Smooth muscle cell (in vitro differentiated cells): Measurements from ENCODE around the gene ALG5. TPM values are rescaled to one million over a fixed set of nuclear protein-coding genes. Genes with fewer than 3 reads are reported as not detected.

Experiments
- DNase-seq: peaks from one replicate; lab custom pipeline; 2025; ENCODE audit not compliant: unreplicated experiment; lab: John Stamatoyannopoulos, UW
- H2AFZ ChIP-seq: fragments of 200-600 bp; sonication (generic); 2 replicates; pipeline ENCODE4 v1.6.0; 2016; ENCODE audit warnings: antibody characterized with exemption, low read depth, mild to moderate bottlenecking
- H3F3A ChIP-seq: fragments of 200-600 bp; sonication (generic); 2 replicates; pipeline ENCODE4 v1.6.0; 2017; ENCODE audit warnings: antibody characterized with exemption, low read depth
- H3K27ac ChIP-seq: fragments of 200-600 bp; sonication (generic); 2 replicates; pipeline ENCODE4 v1.5.1; 2016; ENCODE audit warnings: low read depth, mild to moderate bottlenecking
- H3K27me3 ChIP-seq: fragments of 200-600 bp; sonication (generic); 2 replicates; pipeline ENCODE4 v1.6.1; 2016; ENCODE audit warnings: low read depth, mild to moderate bottlenecking
- H3K36me3 ChIP-seq: fragments of 200-600 bp; sonication (generic); 2 replicates; pipeline ENCODE4 v1.5.1; 2016; ENCODE audit warnings: low read depth
- H3K4me1 ChIP-seq: fragments of 200-600 bp; sonication (generic); 2 replicates; pipeline ENCODE4 v1.5.1; 2016; ENCODE audit warnings: low read depth
- H3K4me2 ChIP-seq: fragments of 200-600 bp; sonication (generic); 2 replicates; pipeline ENCODE4 v1.6.0; 2016; ENCODE audit warnings: mild to moderate bottlenecking
- H3K4me3 ChIP-seq: fragments of 200-600 bp; sonication (generic); 2 replicates; pipeline ENCODE4 v1.5.1; 2016; ENCODE audit warnings: mild to moderate bottlenecking
- H3K79me2 ChIP-seq: fragments of 200-600 bp; sonication (generic); 2 replicates; pipeline ENCODE4 v1.6.0; 2016; ENCODE audit warnings: low read depth, mild to moderate bottlenecking
- H3K9ac ChIP-seq: fragments of 200-600 bp; sonication (generic); 2 replicates; pipeline ENCODE4 v1.6.0; 2016; ENCODE audit warnings: low read depth
- H3K9me3 ChIP-seq: fragments of 200-600 bp; sonication (generic); replicated peaks from 2 replicates; pipeline ENCODE4 v1.5.1; 2016; ENCODE audit warnings: low read depth
- H4K20me1 ChIP-seq: fragments of 200-600 bp; sonication (generic); 2 replicates; pipeline ENCODE4 v1.6.0; 2016; ENCODE audit warnings: low read depth
- CTCF ChIP-seq: fragments of 200-600 bp; sonication (generic); IDR thresholded peaks from 2 replicates; pipeline ENCODE4 v1.5.1; 2017; ENCODE audit warnings: borderline replicate concordance, mild to moderate bottlenecking, antibody characterized with exemption; ENCODE audit not compliant: insufficient read depth, poor library complexity, severe bottlenecking
- WGBS: methylation state at CpG from one replicate; pipeline ENCODE4 v1.1.7; 2016; ENCODE audit warnings: low lambda C conversion rate; 5-methylcytosine and 5-hydroxymethylcytosine counted together
- polyA plus RNA-seq: library from polyadenylated mRNA; unstranded; fragments of >200 nt; fragmentation: Nextera tagmentation; extraction: Ambion mirVana; gene quantifications from 2 replicates; pipeline ENCODE4 v1.2.1, GENCODE V29; 2016
- total RNA-seq: library from RNA; depleted of rRNA; stranded (reverse); fragments of >200 nt; gene quantifications from 2 replicates; pipeline ENCODE4 v1.2.3, GENCODE V29; 2014

ALG5 gene
- total and polyA plus RNA-seq, 2 experiments from 2014 or later, result 68.1 to 68.5 TPM

- peaks cover 11% of the 10 kb centered on the region for H3F3A ChIP-seq
- no peaks in the 10 kb centered on the region for H4K20me1 ChIP-seq
- 90% methylated on average over 6 of the region's 6 CpGs for WGBS
- H3K27me3 ChIP-seq, result no peaks in the 10 kb centered on the region
- H2AFZ ChIP-seq, result no peak overlapping the region
- DNase-seq, result no peak
- no peak for TF ChIP-seq CTCF
- peaks cover 65% of the 10 kb centered on the region for H3K79me2 ChIP-seq
- no peak overlapping the region for H3K4me3 ChIP-seq
- no peaks in the 10 kb centered on the region for H3K9me3 ChIP-seq
- no peak overlapping the region for H3K27ac ChIP-seq
- no peaks in the 10 kb centered on the region for H3K36me3 ChIP-seq
- H3K4me2 ChIP-seq, result no peak overlapping the region
- H3K9ac ChIP-seq, result no peak overlapping the region
- H3K4me1 ChIP-seq, result peaks cover 20% of the 10 kb centered on the region
These were observed 83.1 kb downstream of the ALG5 start for GRCh38 chr13:36915896-36916640.

GRCh38 chr13:36915106-36915505 is 84.0 kb downstream of the ALG5 start:
- no peak overlapping the region for H3K4me3 ChIP-seq
- peaks cover 75% of the 10 kb centered on the region for H3K79me2 ChIP-seq
- no peak overlapping the region for H3K4me2 ChIP-seq
- H3K27ac ChIP-seq, result no peak overlapping the region
- no peaks in the 10 kb centered on the region for H3K36me3 ChIP-seq
- H3K27me3 ChIP-seq, result no peaks in the 10 kb centered on the region
- H4K20me1 ChIP-seq, result peaks cover 3% of the 10 kb centered on the region
- H3F3A ChIP-seq, result peaks cover 4% of the 10 kb centered on the region
- no peak overlapping the region for H2AFZ ChIP-seq
- H3K9ac ChIP-seq, result no peak overlapping the region
- H3K9me3 ChIP-seq, result no peaks in the 10 kb centered on the region
- H3K4me1 ChIP-seq, result peaks cover 14% of the 10 kb centered on the region
- no peak for TF ChIP-seq CTCF
- 82% methylated on average over 5 of the region's 5 CpGs for WGBS
- DNase-seq, result no peak

GRCh38 chr13:36914648-36915047 is 84.5 kb downstream of the ALG5 start:
- H3K79me2 ChIP-seq, result peaks cover 76% of the 10 kb centered on the region
- 83% methylated on average over 4 of the region's 4 CpGs for WGBS

More at GRCh38 chr13:36914648-36915047, 84.5 kb downstream of the ALG5 start:
- peaks cover 3% of the 10 kb centered on the region for H4K20me1 ChIP-seq
- H3F3A ChIP-seq, result peaks cover 4% of the 10 kb centered on the region
- H3K36me3 ChIP-seq, result no peaks in the 10 kb centered on the region
- no peak overlapping the region for H3K4me3 ChIP-seq
- H3K9me3 ChIP-seq, result no peaks in the 10 kb centered on the region
- H3K4me1 ChIP-seq, result peaks cover 14% of the 10 kb centered on the region
- no peak for TF ChIP-seq CTCF
- H3K9ac ChIP-seq, result no peak overlapping the region
- H3K27me3 ChIP-seq, result no peaks in the 10 kb centered on the region
- H3K27ac ChIP-seq, result no peak overlapping the region
- H3K4me2 ChIP-seq, result no peak overlapping the region
- no peak overlapping the region for H2AFZ ChIP-seq
- no peak for DNase-seq
